Measurements from ENCODE around the gene GAB2. TPM values are rescaled to one million over a fixed set of nuclear protein-coding genes. Genes with fewer than 3 reads are reported as not detected.
A peak's percentile ranks its signal among the peaks of the same experiment; 100 is the strongest.

The GAB2 gene
- total and polyA plus RNA-seq, 12 donors: 2.4 to 22.4 (median 16.2) TPM

DNA sequence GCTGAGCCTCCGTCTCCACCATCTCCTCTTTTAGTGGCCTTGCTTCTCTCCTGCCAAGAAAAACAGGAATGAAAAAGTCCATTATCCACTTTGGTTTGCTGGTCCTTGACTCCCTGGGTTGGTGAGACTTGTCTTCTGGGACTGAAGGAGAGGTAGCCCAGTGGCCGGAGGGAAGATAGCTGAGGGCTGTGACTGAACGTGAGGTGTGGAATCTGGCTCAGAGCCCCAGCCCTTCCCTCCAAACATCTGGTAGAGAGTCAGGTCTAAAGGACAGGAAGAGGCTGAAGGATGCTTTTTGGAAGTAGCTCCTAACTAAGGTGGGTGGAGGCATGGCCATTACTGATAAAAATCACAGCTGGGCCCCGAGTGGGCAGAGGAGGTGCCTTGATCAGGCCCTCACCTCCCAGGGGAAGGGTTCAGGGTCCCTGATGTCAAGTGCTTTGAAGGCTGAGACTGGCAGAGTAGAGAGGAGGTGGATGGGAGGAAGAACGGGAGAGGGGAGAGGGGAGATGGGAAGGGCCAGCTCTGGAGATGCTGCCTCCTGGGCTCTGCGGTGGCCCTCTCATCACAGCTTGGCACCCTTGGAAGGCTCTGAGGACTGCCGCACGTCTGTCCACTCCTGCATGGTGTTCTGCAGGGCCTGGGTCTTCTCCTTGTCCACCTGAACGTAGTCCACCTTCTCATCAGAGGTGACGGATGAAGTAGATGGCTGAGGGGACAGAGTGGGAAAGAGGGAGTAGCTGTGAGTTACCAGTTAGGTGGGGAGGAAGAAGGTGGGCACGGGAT is 198.7 kb downstream of the GAB2 start:
- 83 to 88% (median 87%) methylated on average over 11 of the region's 11 CpGs for WGBS, 4 donors
- DNase-seq: peak in 3 of 7 donors; percentile 13 to 41 (median 16)
- intact Hi-C loops (cut with DNase I): loop anchor here in 1 of 2 donors (10.0 kb wide), 1 partner anchor 346 kb away; no protein-coding TSS in a partner anchor

DNA sequence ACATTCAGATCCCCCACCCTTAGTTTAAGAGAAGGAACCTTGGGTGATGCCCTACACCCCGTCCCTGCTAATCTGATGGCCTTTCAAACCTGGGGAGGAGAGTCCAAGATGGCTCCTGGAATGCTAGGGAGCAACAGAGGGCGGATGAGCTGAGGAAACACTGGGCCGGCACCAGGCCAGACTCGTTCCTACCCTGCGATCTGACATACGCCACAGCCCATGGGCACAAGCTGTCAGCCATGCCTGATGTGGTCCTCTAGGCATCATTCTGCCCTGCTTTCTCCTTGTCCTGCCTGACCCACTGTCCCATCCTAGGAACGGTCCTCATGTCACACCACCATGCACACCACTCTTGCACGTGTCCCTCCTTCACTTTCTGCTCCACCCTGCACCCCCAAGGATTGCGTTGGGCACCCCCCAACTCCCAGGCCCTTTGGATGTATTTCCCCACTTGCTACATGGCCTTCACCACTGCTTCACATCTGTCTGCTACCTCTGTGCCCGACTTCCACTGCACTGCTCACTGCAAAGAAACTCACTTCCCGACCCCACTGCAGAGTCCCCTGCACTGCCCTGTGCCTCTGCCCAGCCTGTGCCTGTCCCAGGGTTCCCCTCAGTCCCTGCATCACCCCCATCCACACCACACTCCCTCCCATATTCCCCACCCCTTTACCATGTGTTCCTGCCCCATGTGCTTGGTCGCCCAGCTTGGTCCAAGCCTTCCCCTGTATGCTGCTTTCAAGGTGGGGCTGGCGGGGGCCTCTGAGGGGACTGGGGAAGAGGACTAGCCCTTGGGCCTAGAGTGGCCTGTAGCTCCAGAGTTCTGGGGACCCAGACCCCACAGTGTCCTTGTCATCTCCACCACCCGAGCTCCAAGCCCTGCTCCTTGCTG is 199.7 kb downstream of the GAB2 start:
- intact Hi-C loops (cut with DNase I): loop anchor here in 1 of 2 donors (10.0 kb wide), 1 partner anchor 347 kb away; no protein-coding TSS in a partner anchor
- H3K4me3 ChIP-seq: no peak overlapping the region
- H3K27me3 ChIP-seq: no peaks in the 10 kb centered on the region
- H3K9me3 ChIP-seq (replicated peaks in 1 of 3): no peaks in the 10 kb centered on the region
- no peak for TF ChIP-seq POLR2A (IDR thresholded peaks at IDR 0.05)
- TF ChIP-seq, protein P1, sequence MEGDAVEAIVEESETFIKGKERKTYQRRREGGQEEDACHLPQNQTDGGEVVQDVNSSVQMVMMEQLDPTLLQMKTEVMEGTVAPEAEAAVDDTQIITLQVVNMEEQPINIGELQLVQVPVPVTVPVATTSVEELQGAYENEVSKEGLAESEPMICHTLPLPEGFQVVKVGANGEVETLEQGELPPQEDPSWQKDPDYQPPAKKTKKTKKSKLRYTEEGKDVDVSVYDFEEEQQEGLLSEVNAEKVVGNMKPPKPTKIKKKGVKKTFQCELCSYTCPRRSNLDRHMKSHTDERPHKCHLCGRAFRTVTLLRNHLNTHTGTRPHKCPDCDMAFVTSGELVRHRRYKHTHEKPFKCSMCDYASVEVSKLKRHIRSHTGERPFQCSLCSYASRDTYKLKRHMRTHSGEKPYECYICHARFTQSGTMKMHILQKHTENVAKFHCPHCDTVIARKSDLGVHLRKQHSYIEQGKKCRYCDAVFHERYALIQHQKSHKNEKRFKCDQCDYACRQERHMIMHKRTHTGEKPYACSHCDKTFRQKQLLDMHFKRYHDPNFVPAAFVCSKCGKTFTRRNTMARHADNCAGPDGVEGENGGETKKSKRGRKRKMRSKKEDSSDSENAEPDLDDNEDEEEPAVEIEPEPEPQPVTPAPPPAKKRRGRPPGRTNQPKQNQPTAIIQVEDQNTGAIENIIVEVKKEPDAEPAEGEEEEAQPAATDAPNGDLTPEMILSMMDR (IDR thresholded peaks at IDR 0.05): no peak
- no peak overlapping the region for H3K27ac ChIP-seq
- H3K36me3 ChIP-seq (replicated peaks in 1 of 2): peaks cover 0 to 83% of the 10 kb centered on the region in 2 donors
- peaks cover 0 to 5% of the 10 kb centered on the region in 2 donors for H3K4me1 ChIP-seq (replicated peaks in 1 of 2)
- WGBS, 4 donors: 92 to 96% (median 95%) methylated on average over 12 to 14 of the region's 14 CpGs
- peak in 3 of 7 donors; percentile 10 to 44 (median 18) for DNase-seq

More for the DNA sequence above, 198.7 kb downstream of the GAB2 start:
- Histone ChIP-seq H3K27me3 (no peaks in the 10 kb centered on the region), H3K4me1 (replicated peaks in 1 of 2) (no peaks in the 10 kb centered on the region), H3K9me3 (replicated peaks in 1 of 3) (no peaks in the 10 kb centered on the region), H3K4me3 (no peak overlapping the region), H3K27ac (no peak overlapping the region), H3K36me3 (replicated peaks in 1 of 2) (peaks cover 0 to 88% of the 10 kb centered on the region in 2 donors)
- TF ChIP-seq, protein P1 (IDR thresholded peaks at IDR 0.05): no peak
- no peak for TF ChIP-seq POLR2A (IDR thresholded peaks at IDR 0.05)

DNA sequence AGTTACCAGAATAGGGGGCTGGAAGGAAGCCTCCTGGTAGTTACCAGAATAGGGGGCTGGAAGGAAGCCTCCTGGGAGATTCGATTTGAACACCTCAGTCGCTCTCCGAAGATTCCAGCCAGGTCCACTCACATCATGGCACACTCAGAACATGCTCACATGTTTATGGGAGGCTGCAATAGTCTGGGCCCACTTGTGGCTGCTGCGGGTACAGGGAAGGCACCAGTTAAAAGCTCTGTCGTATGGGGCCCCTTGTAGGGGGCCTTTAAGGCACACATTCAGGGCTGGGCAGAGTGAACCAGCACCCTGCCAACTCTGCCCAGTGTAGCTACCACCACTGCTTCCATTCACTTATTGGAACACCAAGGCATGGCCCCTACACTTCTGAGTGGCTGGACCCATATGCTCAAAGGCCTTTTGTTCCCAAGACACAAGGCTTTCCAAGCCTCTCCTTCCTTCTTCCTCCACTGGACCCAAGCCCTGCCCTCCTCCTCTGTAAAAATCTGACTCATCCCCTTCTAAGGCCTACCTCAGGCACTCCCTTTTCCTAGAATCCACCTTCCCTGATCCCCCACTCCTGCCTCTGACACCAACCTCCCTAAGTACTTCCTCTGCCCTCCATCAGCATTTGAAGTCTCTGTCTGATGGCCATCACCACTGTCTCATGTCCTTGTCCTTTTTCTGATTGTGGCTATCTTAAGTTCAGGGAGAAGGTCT is 200.9 kb downstream of the GAB2 start:
- peak in 3 of 7 donors; percentile 12 to 43 (median 12) for DNase-seq
- Histone ChIP-seq H3K4me1 (replicated peaks in 1 of 2) (peaks cover 0 to 10% of the 10 kb centered on the region in 2 donors), H3K27me3 (no peaks in the 10 kb centered on the region), H3K9me3 (replicated peaks in 1 of 3) (no peaks in the 10 kb centered on the region), H3K4me3 (no peak overlapping the region), H3K27ac (no peak overlapping the region), H3K36me3 (replicated peaks in 1 of 2) (peaks cover 0 to 75% of the 10 kb centered on the region in 2 donors)
- TF ChIP-seq POLR2A (IDR thresholded peaks at IDR 0.05): no peak
- TF ChIP-seq, protein P1 (IDR thresholded peaks at IDR 0.05): no peak
- WGBS, 4 donors: 94 to 100% (median 97%) methylated on average over 5 of the region's 5 CpGs
- intact Hi-C loops (cut with DNase I): loop anchor here in 1 of 2 donors (10.0 kb wide), 1 partner anchor 348 kb away; no protein-coding TSS in a partner anchor

Measured in adrenal gland (tissue), 12 donors.